ENCODE results near the gene METRNL. TPM values are rescaled to one million over a fixed set of nuclear protein-coding genes. Genes with fewer than 3 reads are reported as not detected.

METRNL gene
- total RNA-seq, 1 experiment from 2014 or later = 30.6 TPM

GRCh38 chr17:83104577-83105505 lies 25.4 kb downstream of the METRNL start:
- peaks cover 6% of the 10 kb centered on the region for H3K4me1 ChIP-seq (ENCODE audit: insufficient read depth, low read length)
- H3K36me3 ChIP-seq (ENCODE audit: low read depth, low read length) = no peaks in the 10 kb centered on the region
- DNase-seq (no peak), ATAC-seq (no peak)
- intact Hi-C loops (cut with micrococcal nuclease) = no loop called here
- H3K9me3 ChIP-seq (ENCODE audit: low read length) = no peaks in the 10 kb centered on the region
- no peak overlapping the region for H3K9ac ChIP-seq (ENCODE audit: low read length)
- H3K4me2 ChIP-seq (ENCODE audit: low read length) = no peak overlapping the region
- CTCF ChIA-PET = no interaction called here
- H3K9me2 ChIP-seq (replicated peaks; ENCODE audit: low read length) = no peaks in the 10 kb centered on the region
- H4K20me1 ChIP-seq (ENCODE audit: low read length) = no peaks in the 10 kb centered on the region
- POLR2A ChIA-PET (ENCODE audit: unreplicated experiment) = no interaction called here
- H3K79me2 ChIP-seq (ENCODE audit: low read length) = no peaks in the 10 kb centered on the region
- H2AFZ ChIP-seq (ENCODE audit: low read length) = no peak overlapping the region
- no peak overlapping the region for H3K27ac ChIP-seq (ENCODE audit: low read length)
- no TSS peak for BruUV-seq (replicated peaks)
- TF ChIP-seq CTCF (conservative IDR thresholded peaks at IDR 0.05; ENCODE audit: low read depth, low read length) (no peak), EZH2phosphoT487 (IDR thresholded peaks at IDR 0.05; ENCODE audit: borderline replicate concordance, low read length) (no peak), EZH2 (IDR thresholded peaks at IDR 0.05; ENCODE audit: low read length, unreplicated experiment) (no peak)
- no peaks in the 10 kb centered on the region for H3F3A ChIP-seq (ENCODE audit: low read length, unreplicated experiment)
- H3K4me3 ChIP-seq (ENCODE audit: low read length) = no peak overlapping the region
- peaks cover 5% of the 10 kb centered on the region for H3K27me3 ChIP-seq (ENCODE audit: low read length)

GRCh38 chr17:83105512-83105911 lies 26.1 kb downstream of the METRNL start:
- ChIA-PET CTCF (no interaction called here), POLR2A (ENCODE audit: unreplicated experiment) (no interaction called here)
- H3K4me1 ChIP-seq (ENCODE audit: insufficient read depth, low read length) = peaks cover 12% of the 10 kb centered on the region
- H3K79me2 ChIP-seq (ENCODE audit: low read length) = no peaks in the 10 kb centered on the region
- ATAC-seq = no peak
- no peak overlapping the region for H2AFZ ChIP-seq (ENCODE audit: low read length)
- no peaks in the 10 kb centered on the region for H3K27me3 ChIP-seq (ENCODE audit: low read length)
- no peak overlapping the region for H3K9ac ChIP-seq (ENCODE audit: low read length)
- no peak overlapping the region for H3K27ac ChIP-seq (ENCODE audit: low read length)
- H3K9me3 ChIP-seq (ENCODE audit: low read length) = no peaks in the 10 kb centered on the region
- H3F3A ChIP-seq (ENCODE audit: low read length, unreplicated experiment) = no peaks in the 10 kb centered on the region
- H3K4me2 ChIP-seq (ENCODE audit: low read length) = no peak overlapping the region
- no peaks in the 10 kb centered on the region for H3K9me2 ChIP-seq (replicated peaks; ENCODE audit: low read length)
- DNase-seq = no peak
- no peaks in the 10 kb centered on the region for H4K20me1 ChIP-seq (ENCODE audit: low read length)
- TF ChIP-seq CTCF (conservative IDR thresholded peaks at IDR 0.05; ENCODE audit: low read depth, low read length) (no peak), EZH2 (IDR thresholded peaks at IDR 0.05; ENCODE audit: low read length, unreplicated experiment) (no peak), EZH2phosphoT487 (IDR thresholded peaks at IDR 0.05; ENCODE audit: borderline replicate concordance, low read length) (no peak)
- no peaks in the 10 kb centered on the region for H3K36me3 ChIP-seq (ENCODE audit: low read depth, low read length)
- BruUV-seq (replicated peaks) = no TSS peak
- intact Hi-C loops (cut with micrococcal nuclease) = no loop called here
- no peak overlapping the region for H3K4me3 ChIP-seq (ENCODE audit: low read length)

- ATAC-seq (no peak), DNase-seq (no peak)
- TF ChIP-seq EZH2phosphoT487 (IDR thresholded peaks at IDR 0.05; ENCODE audit: borderline replicate concordance, low read length) = no peak
- no peak for TF ChIP-seq EZH2 (IDR thresholded peaks at IDR 0.05; ENCODE audit: low read length, unreplicated experiment)
- no peak for TF ChIP-seq CTCF (conservative IDR thresholded peaks at IDR 0.05; ENCODE audit: low read depth, low read length)
- ChIA-PET CTCF (no interaction called here), POLR2A (ENCODE audit: unreplicated experiment) (no interaction called here)
- no peak overlapping the region for H3K4me3 ChIP-seq (ENCODE audit: low read length)
- no TSS peak for BruUV-seq (replicated peaks)
- H3K27ac ChIP-seq (ENCODE audit: low read length) = no peak overlapping the region
- H3K9ac ChIP-seq (ENCODE audit: low read length) = no peak overlapping the region
- no peak overlapping the region for H2AFZ ChIP-seq (ENCODE audit: low read length)
- H3K27me3 ChIP-seq (ENCODE audit: low read length) = no peaks in the 10 kb centered on the region
- H3K9me2 ChIP-seq (replicated peaks; ENCODE audit: low read length) = no peaks in the 10 kb centered on the region
- intact Hi-C loops (cut with micrococcal nuclease) = no loop called here
- no peaks in the 10 kb centered on the region for H4K20me1 ChIP-seq (ENCODE audit: low read length)
- no peaks in the 10 kb centered on the region for H3K36me3 ChIP-seq (ENCODE audit: low read depth, low read length)
- H3K4me2 ChIP-seq (ENCODE audit: low read length) = no peak overlapping the region
- no peaks in the 10 kb centered on the region for H3K9me3 ChIP-seq (ENCODE audit: low read length)
- no peaks in the 10 kb centered on the region for H3F3A ChIP-seq (ENCODE audit: low read length, unreplicated experiment)
- H3K4me1 ChIP-seq (ENCODE audit: insufficient read depth, low read length) = peaks cover 18% of the 10 kb centered on the region
- no peaks in the 10 kb centered on the region for H3K79me2 ChIP-seq (ENCODE audit: low read length)
Measured at GRCh38 chr17:83106056-83106588, 26.7 kb downstream of the METRNL start.

Data from PC-3 (cell line).